Measurements from ENCODE around the gene AK8.

Gene AK8

DNA sequence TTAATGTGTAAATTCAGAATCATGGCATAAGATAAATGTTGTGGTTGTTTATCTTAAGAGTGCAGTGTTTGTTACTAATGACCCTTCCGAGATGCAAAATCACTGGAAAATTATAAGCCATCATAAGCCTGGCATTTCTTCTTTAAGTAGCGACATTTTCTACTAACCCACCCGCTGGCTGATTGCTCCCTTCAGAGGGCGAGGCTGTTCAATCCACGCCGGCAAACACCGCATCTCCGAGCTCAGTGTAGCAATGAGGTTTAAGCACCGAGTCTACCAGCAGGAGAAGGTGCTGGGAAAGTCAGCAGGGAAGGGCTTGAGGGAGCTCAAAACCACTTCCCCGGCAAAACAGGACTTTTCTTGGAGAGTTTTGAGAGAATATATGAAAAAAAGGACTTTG lies 52.7 kb downstream of the AK8 start:
- no peak for DNase-seq (ENCODE audit: low spot score)

GRCh38 chr9:132824951-132825350 lies 53.1 kb downstream of the AK8 start:
- DNase-seq (ENCODE audit: low spot score) = no peak

DNA sequence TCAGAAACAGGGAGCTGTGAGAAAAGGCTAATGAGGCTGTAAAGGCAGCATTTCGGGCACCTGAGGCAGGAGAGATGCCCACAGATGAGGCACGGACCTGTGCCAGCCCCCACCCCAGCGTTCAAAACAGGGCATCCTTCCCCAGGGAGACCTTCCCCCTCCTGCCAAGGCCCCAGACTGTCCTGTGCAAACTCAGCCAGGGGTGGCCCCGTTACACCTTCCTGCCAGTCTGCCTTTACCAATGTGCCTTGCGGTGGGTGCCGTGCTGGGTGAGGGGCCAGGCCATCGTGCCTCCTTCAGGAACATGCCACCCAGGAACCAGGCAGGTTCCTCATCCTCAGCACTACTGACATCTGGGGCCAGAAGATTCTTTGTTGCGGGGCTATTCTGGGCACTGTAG lies 53.9 kb downstream of the AK8 start:
- DNase-seq (ENCODE audit: low spot score) = no peak

DNA sequence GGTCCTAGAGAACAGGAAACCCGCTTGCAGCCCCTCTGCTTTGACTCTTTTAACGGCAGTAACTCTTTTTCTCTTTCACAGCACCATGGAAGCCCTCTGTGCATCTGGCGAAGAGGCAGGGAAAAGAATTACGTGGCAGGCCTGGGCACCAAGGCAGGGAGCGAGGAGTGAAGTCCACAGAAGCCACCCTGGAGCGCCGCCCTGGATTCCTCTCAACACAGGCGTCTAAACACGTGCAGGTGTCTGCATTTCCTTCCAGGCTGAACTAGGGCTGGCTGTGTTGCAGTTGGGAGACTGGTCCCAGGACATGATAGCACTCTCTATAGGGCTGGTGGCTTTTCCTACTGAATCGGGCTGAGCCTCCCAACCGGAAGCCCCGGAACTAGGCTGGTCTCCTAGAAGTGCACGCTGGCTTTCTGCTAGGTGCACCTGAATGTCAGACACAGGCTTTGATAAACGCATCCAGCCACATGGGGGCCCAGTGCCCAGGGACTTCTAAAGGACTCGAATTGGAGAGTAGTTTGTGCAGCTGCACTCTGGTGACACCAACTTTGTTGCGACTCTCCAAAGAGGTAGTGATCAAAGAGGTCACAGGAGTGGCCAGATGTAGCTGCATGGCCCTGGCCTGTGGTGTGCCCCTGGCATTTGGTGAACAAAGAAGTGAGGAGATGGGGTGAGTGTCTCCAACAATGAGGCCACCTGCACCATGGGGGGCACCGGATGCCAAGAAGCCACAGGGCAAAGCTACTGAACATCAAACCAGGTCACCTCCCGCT lies 54.5 kb downstream of the AK8 start:
- no peak for DNase-seq (ENCODE audit: low spot score)

DNA sequence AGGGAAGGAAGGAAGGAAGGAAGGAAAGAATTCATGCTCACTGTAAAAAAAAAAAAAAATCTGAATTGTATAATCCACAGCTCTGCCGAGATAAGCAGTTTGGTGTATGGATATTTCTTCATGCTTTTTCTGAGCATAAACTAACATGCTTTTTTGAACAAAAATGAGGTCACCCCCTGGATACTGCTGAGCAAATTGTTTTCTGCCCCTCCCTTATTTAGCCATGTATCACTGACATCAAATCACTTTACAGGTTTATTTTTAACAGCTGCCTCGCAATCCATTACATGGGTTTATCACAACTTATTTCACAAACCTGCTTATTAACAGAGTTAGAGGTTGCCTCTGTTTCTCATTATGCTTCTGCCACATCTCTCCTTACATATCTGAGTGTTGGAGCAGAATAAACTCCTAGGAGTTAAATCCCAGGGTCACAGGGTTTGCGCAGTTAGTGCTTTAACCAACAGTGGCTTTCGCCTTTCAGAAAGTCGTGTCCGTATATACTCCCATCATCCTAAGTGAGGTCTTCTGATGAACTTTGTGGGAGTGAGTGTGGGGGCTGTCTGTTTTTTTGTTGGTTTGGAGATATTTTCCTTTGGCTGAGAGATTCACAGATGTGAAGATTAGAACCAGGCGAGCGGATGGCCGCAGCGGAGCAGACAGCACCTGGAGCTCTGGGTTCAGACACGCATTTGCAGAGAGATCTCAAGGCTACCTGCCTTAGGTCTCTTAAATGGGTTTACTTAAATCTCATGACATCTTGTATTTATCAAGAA lies 57.7 kb downstream of the AK8 start:
- DNase-seq (ENCODE audit: low spot score) = no peak

DNA sequence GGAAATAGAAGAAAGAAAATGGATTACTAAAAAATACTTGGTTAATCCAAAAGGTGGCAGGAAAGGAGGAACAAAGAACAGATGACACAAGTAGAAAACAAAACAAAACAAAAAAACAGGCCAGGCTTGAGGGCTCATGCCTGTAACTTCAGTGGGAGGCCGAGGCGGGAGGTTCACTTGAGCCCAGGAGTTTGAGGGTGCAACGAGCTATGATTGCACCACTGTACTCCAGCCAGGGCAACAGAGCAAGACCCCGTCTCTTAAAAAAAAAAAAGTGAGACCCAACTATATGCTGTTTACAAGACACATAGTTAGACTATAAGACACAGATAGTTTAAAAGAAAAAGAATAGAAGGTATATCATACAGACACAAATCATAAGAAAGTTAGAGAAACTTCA lies 59.5 kb downstream of the AK8 start:
- no peak for DNase-seq (ENCODE audit: low spot score)

GRCh38 chr9:132814937-132815336 lies 63.1 kb downstream of the AK8 start:
- no peak for DNase-seq (ENCODE audit: low spot score)

GRCh38 chr9:132813115-132813771 lies 64.8 kb downstream of the AK8 start:
- DNase-seq (ENCODE audit: low spot score) = no peak

DNA sequence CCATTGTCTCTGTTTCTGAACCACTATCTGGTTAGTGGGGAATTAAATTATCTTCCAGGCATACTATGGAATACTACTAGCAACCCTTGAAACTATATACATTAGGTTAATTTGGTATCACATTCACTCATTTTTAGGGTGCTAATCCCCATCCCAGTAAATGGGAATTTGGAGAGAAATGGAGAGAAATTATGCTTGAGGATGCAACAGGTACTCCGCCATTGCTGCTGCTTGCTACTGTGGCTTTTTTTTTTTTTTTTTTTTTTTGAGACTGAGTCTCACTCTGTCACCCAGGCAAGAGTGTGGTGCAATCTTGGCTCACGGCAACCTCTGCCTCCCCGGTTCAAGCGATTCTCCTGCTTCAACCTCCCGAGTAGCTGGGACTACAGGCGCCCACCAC lies 66.1 kb downstream of the AK8 start:
- no peak for DNase-seq (ENCODE audit: low spot score)

GRCh38 chr9:132810314-132810713 lies 67.8 kb downstream of the AK8 start:
- DNase-seq (ENCODE audit: low spot score) = no peak

- no peak for DNase-seq (ENCODE audit: low spot score)
Observed at GRCh38 chr9:132809677-132810271, 68.3 kb downstream of the AK8 start.

- DNase-seq (ENCODE audit: low spot score) = no peak
Observed at GRCh38 chr9:132808645-132809044, 69.4 kb downstream of the AK8 start.

- DNase-seq (ENCODE audit: low spot score) = no peak
Observed at GRCh38 chr9:132806723-132807421, 71.2 kb downstream of the AK8 start.

DNA sequence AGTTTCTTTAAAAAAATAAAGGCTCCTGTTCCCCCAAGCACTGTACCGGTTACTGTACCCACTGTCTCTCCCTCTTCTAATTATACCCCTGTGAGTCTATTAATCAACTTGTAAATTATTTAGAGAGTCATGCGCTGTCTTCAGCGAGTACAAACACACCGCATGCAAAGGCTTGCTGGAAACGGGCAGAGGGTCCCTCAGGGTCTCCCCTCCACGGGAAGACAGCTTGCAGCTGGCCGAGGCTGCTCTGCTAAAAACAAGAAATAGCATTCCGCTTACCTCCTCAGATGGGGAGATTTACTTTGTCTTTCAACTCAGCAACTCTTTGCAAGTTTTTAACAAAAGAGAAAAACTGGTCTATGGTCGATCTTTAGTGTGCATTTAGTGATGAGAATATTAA lies 71.8 kb downstream of the AK8 start:
- no peak for DNase-seq (ENCODE audit: low spot score)

DNA sequence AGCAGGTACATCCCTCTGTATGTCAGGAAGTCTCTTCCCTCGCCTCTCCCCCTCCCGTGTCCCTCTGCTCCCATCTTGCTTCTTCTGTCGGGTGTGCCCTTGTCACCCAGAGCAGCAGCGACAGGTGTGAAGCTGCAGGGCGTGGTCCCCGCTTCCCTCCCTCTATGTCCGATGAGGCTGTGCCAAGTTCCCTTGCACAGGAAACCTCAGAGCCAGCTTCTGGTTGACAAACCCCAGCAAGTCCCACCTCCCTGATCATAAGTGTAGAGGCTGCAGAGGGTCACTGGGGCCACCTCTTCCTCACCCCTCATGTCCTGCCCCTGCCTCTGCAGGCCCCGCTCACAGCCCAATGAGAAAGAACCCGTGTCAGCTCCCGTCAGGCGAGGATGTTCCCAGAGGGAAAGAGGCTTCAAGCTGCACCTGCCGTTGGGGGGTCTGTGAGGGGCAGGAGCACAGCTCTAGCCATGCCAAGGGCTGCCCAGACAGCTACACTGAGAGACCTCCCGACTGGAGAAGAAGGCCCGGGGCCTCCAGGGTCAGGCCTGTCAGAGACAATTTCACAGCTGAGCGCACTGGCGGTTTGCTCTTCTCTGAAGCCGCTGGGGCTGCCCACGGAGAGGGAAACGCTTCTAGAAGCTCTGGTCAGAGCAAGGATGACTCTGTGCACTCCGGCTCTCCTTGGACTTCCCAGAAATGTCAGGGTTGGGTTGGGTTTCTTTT lies 73.3 kb downstream of the AK8 start:
- DNase-seq (ENCODE audit: low spot score) = no peak

DNA sequence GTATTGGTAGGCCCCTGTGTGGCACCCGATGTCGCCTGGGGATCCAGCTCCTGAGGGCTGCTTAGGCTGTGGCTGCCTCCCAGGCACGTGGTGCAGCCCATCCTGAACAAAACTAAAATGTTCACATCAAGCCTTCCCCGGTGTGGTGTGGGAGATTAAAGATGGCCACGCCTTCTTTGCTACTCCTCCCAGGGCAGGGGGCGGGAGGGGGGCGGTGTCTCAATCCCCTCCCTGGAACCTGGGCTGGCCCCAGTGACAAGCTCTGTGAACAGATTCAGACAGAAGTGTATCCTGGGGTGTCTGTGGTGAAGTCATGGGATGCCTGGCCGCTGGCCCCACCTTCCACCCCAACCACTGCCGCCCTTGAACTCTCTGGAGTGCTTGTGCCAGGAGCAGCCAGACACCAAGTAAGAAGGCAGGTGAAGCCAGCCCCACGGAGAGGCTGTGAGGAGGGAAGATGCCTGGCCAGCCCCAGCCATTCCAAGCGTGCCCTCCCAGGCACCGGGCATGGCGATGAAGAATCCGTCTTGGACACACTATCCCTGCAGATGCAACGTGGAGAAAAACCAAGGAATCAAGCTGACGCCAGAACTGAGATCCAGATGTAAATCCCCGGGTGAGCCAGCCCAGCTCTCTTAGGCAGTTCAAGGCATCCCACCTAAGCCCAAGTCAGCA lies 75.8 kb downstream of the AK8 start:
- DNase-seq (ENCODE audit: low spot score) = no peak

DNA sequence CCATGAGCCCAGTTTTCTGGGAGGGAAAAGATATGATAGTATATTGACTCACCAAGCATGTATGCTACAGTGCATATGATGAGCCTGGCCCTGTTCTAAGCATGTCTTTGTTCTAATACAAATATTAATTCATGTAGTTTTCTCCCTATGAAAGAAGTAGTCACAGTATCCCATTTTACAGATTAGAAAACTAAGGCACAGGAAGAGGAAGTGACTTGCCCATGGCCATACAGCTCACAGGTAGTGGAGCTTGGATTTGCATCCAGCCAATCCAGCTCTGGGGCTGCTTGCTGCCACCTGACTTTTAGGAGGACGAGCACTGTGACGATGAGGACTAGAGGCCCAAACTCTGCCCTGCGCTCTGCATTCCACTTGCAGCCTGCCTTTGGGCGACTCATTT lies 76.4 kb downstream of the AK8 start:
- DNase-seq (ENCODE audit: low spot score) = no peak

GRCh38 chr9:132800038-132800648 lies 77.9 kb downstream of the AK8 start:
- peak; percentile 73 for DNase-seq (ENCODE audit: low spot score)

DNA sequence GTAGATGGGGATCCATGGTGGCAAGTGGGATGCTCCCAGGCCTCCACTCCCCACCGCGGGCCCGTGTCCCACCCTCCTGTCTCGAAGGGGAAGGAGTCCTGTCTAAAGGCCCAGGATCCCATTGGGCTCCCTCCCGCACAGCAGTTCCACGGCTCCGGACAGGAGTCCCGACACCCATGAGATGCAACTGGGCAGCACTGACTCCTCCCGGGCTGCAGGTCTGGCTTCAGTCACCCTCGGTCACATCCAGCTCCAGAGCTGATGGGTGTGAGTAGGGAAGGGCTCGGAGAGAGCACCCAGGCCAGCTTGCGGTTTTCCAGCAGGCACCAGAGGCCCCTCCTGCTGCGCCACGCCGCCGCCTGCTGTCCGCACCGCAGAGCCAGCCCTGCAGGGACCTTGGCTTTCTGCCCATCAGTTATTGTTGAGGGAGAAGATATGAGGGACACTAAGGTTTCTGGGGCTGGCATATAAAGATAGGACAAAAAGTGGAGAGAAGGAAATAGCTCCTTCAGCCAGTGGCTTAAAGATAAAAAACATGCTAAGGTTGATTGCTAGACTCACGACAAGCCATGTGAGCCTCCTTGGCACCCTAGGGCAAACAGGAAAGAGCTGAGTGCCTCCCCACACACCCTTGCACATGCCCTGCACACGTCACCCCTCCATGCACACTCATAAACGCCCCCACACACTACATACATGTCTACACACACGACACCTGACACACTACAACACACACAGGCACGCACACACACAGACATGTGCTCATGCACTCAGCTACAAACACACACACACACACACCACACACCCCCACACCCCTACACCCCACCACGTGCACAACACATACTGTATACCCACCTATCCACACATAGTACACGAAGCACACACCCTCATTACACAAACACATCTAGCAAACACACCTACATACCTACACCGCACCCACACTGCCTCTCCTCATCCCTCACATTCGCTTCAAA lies 79.0 kb downstream of the AK8 start:
- no peak for DNase-seq (ENCODE audit: low spot score)
